Keratinocyte (primary cell): ENCODE results near the gene MRAP. TPM values are rescaled to one million over a fixed set of nuclear protein-coding genes. Genes with fewer than 3 reads are reported as not detected.

Experiments used
- DNase-seq: peaks from one replicate; pipeline ENCODE4 v3.0.0-alpha.2; 2011; ENCODE audit warnings: low read depth, missing footprints, low spot score
- FAIRE-seq: peaks from 2 replicates; lab custom pipeline; 2011; peaks lifted over from hg19 to GRCh38; lab: Jason Lieb, UNC
- H2AFZ ChIP-seq: 2 replicates; pipeline ENCODE4 v1.6.0; 2012; ENCODE audit warnings: low read length, control low read depth, inconsistent platforms; ENCODE audit not compliant: control insufficient read depth
- H3K27ac ChIP-seq: 2 replicates; pipeline ENCODE4 v1.5.1; 2011; ENCODE audit warnings: low read length; ENCODE audit not compliant: control insufficient read depth, insufficient read depth
- H3K27me3 ChIP-seq: 3 replicates; pipeline ENCODE4 v1.6.0; 2011; ENCODE audit warnings: low read length; ENCODE audit not compliant: control insufficient read depth, insufficient read depth; ENCODE audit errors: extremely low read depth
- H3K36me3 ChIP-seq, 2 experiments: 2 replicates in 1 of 2; 3 replicates in 1 of 2; pipeline ENCODE4 v1.5.1; 2011; ENCODE audit warnings: low read length in 2 of 2, mild to moderate bottlenecking in 1 of 2; ENCODE audit not compliant: control insufficient read depth in 2 of 2, insufficient read depth in 2 of 2; ENCODE audit errors: extremely low read depth in 1 of 2
- H3K4me1 ChIP-seq: 3 replicates; pipeline ENCODE4 v1.5.1; 2011; ENCODE audit warnings: low read length; ENCODE audit not compliant: control insufficient read depth, insufficient read depth; ENCODE audit errors: extremely low read depth
- H3K4me2 ChIP-seq: 3 replicates; pipeline ENCODE4 v1.6.0; 2011; ENCODE audit warnings: low read depth, low read length; ENCODE audit not compliant: control insufficient read depth, insufficient read depth; ENCODE audit errors: extremely low read depth
- H3K4me3 ChIP-seq, 3 experiments: fragments of 200-600 bp in 1 of 3; sonication (generic) in 1 of 3; 2 replicates in 2 of 3; 3 replicates in 1 of 3; pipeline ENCODE4 v1.5.1; 2011 to 2016; ENCODE audit warnings: low read length in 3 of 3, mild to moderate bottlenecking in 3 of 3, control low read depth in 2 of 3, inconsistent platforms in 1 of 3, low read depth in 1 of 3, mixed read lengths in 1 of 3, mixed run types in 1 of 3, moderate library complexity in 1 of 3; ENCODE audit not compliant: control insufficient read depth in 2 of 3, insufficient read depth in 2 of 3; ENCODE audit errors: extremely low read depth in 1 of 3
- H3K79me2 ChIP-seq: 2 replicates; pipeline ENCODE4 v1.6.0; 2012; ENCODE audit warnings: low read length; ENCODE audit not compliant: control insufficient read depth, insufficient read depth
- H3K9ac ChIP-seq: 3 replicates; pipeline ENCODE4 v1.6.0; 2011; ENCODE audit warnings: low read length; ENCODE audit not compliant: control insufficient read depth, insufficient read depth; ENCODE audit errors: extremely low read depth
- H3K9me1 ChIP-seq: 3 replicates; pipeline ENCODE4 v1.6.0; 2011; ENCODE audit warnings: low read length; ENCODE audit not compliant: control insufficient read depth, insufficient read depth; ENCODE audit errors: extremely low read depth
- H3K9me3 ChIP-seq: 2 replicates; pipeline ENCODE4 v1.5.1; 2012; ENCODE audit warnings: low read depth, low read length; ENCODE audit not compliant: control insufficient read depth
- H4K20me1 ChIP-seq: 3 replicates; pipeline ENCODE4 v1.6.0; 2011; ENCODE audit warnings: low read length; ENCODE audit not compliant: control insufficient read depth, insufficient read depth; ENCODE audit errors: extremely low read depth
- CTCF ChIP-seq, 3 experiments: IDR thresholded peaks in 1 of 3; conservative IDR thresholded peaks in 1 of 3; optimal IDR thresholded peaks in 1 of 3; 2 replicates in 2 of 3; 3 replicates in 1 of 3; pipeline versions ENCODE3 to v1.5.1; 2011; ENCODE audit warnings: low read length in 3 of 3, mild to moderate bottlenecking in 3 of 3, moderate library complexity in 2 of 3, control low read depth in 1 of 3, inconsistent platforms in 1 of 3; ENCODE audit not compliant: insufficient read depth in 2 of 3; ENCODE audit errors: extremely low read depth in 1 of 3
- EZH2 ChIP-seq: IDR thresholded peaks from one replicate; pipeline ENCODE4 v1.6.1; 2012; ENCODE audit warnings: inconsistent platforms, mild to moderate bottlenecking, low read length, moderate library complexity
- dilution Hi-C: fragments of 300-500 bp; cut with MboI; formaldehyde crosslinking; loops from one replicate; pipeline ENCODE4 v1.7.0; 2020; ENCODE audit warnings: low sequenced_read_pairs; ENCODE audit not compliant: extremely low pct_ligation_motif_present
- polyA plus RNA-seq, 5 experiments: library from polyadenylated mRNA; depleted of rRNA in 3 of 5; stranded (reverse) in 3 of 5; stranded (forward) in 1 of 5; unstranded in 1 of 5; fragments of >200 nt; gene quantifications; 1 replicate in 1 of 5; 2 replicates in 3 of 5; 3 replicates in 1 of 5; pipeline versions ENCODE4 v1.2.1 to v1.2.3, GENCODE V29; 2011 to 2012; ENCODE audit warnings: missing spikeins in 2 of 5, low read depth in 1 of 5, low replicate concordance in 1 of 5

The MRAP gene
- polyA plus RNA-seq, 1 donor (not counting 4 experiments of a cell fraction or from before 2014, with no cell fraction given), result not detected

DNA sequence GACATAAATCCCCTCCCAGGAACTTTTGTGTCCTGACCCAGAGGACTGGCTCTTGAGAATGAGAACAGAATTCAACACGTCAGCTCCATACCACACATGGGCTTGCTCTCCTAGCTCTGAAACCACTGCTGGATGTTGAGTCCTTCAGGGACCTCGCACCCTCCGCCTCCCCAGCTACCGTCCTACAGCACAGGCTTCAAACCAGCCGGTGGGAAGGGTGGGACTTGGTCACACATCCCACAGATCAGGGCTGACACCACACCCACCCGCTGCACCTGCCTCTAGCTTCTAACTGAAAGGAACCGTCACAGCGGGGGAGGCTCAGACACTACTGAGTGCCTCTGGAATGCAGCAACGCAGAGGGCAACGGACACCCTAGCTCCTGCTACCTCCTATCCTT is 24.0 kb downstream of the MRAP start:
- dilution Hi-C loops, result no loop called here
- TF ChIP-seq EZH2 (no peak), CTCF (optimal IDR thresholded peaks at IDR 0.05 in 1 of 3, IDR thresholded peaks at IDR 0.05 in 1 of 3, conservative IDR thresholded peaks at IDR 0.05 in 1 of 3; ENCODE audit: extremely low read depth in 1 of 3, insufficient read depth in 2 of 3, low read length in 3 of 3) (no peak)
- Histone ChIP-seq H3K4me3 (no peak overlapping the region), H3K4me2 (no peak overlapping the region), H3K4me1 (no peaks in the 10 kb centered on the region), H2AFZ (no peak overlapping the region), H3K79me2 (no peaks in the 10 kb centered on the region), H4K20me1 (no peaks in the 10 kb centered on the region), H3K27me3 (no peaks in the 10 kb centered on the region), H3K9ac (no peak overlapping the region), H3K27ac (no peak overlapping the region), H3K36me3 (peaks cover 54 to 56% of the 10 kb centered on the region in 2 experiments), H3K9me1 (no peaks in the 10 kb centered on the region), H3K9me3 (no peaks in the 10 kb centered on the region)
- no peak for FAIRE-seq
- no peak for DNase-seq

GRCh38 chr21:32325706-32326105 is 27.1 kb downstream of the MRAP start:
- no peaks in the 10 kb centered on the region for H3K27me3 ChIP-seq
- TF ChIP-seq CTCF (optimal IDR thresholded peaks at IDR 0.05 in 1 of 3, IDR thresholded peaks at IDR 0.05 in 1 of 3, conservative IDR thresholded peaks at IDR 0.05 in 1 of 3; ENCODE audit: extremely low read depth in 1 of 3, insufficient read depth in 2 of 3, low read length in 3 of 3) (no peak), EZH2 (no peak)
- H3K4me2 ChIP-seq, result no peak overlapping the region
- no peaks in the 10 kb centered on the region for H3K9me1 ChIP-seq
- FAIRE-seq (no peak), DNase-seq (no peak)
- no peak overlapping the region for H3K27ac ChIP-seq
- no peaks in the 10 kb centered on the region for H3K9me3 ChIP-seq
- dilution Hi-C loops, result no loop called here
- no peak overlapping the region for H3K4me3 ChIP-seq
- H3K4me1 ChIP-seq, result no peaks in the 10 kb centered on the region
- no peak overlapping the region for H3K9ac ChIP-seq
- H4K20me1 ChIP-seq, result no peaks in the 10 kb centered on the region
- no peak overlapping the region for H2AFZ ChIP-seq
- peaks cover 41 to 52% of the 10 kb centered on the region in 2 experiments for H3K36me3 ChIP-seq
- no peaks in the 10 kb centered on the region for H3K79me2 ChIP-seq
